ENCODE results near the gene MR1.

The MR1 gene

GRCh38 chr1:181086926-181087325, 53.1 kb downstream of the MR1 start:
- peaks cover 27% of the 10 kb centered on the region for H3K4me1 ChIP-seq (ENCODE audit: insufficient read depth, low read length, poor library complexity, severe bottlenecking)
- no peak overlapping the region for H2AFZ ChIP-seq (ENCODE audit: low read length)
- no peaks in the 10 kb centered on the region for H3K27me3 ChIP-seq (ENCODE audit: insufficient read depth, low read length, poor library complexity, severe bottlenecking)
- H4K20me1 ChIP-seq (ENCODE audit: insufficient read depth, low read length, poor library complexity, severe bottlenecking), result peaks cover 28% of the 10 kb centered on the region
- H3F3A ChIP-seq (ENCODE audit: low read depth), result no peaks in the 10 kb centered on the region
- no peaks in the 10 kb centered on the region for H3K9me3 ChIP-seq (ENCODE audit: insufficient read depth, low read depth, low read length)
- H3K4me3 ChIP-seq (ENCODE audit: low read length, poor library complexity, severe bottlenecking), result no peak overlapping the region
- H3K4me2 ChIP-seq (ENCODE audit: low read depth, low read length, poor library complexity, severe bottlenecking), result no peak overlapping the region
- no peaks in the 10 kb centered on the region for H3K9me2 ChIP-seq (replicated peaks; ENCODE audit: low read depth, low read length)
- no peak overlapping the region for H3K9ac ChIP-seq (ENCODE audit: low read depth, low read length, poor library complexity, severe bottlenecking)
- peaks cover 33% of the 10 kb centered on the region for H3K79me2 ChIP-seq (ENCODE audit: insufficient read depth, low read length)
- no peaks in the 10 kb centered on the region for H3K36me3 ChIP-seq (ENCODE audit: insufficient read depth, low read length)
- TF ChIP-seq CTCF (conservative IDR thresholded peaks at IDR 0.05; ENCODE audit: low read length), result no peak

GRCh38 chr1:181087400-181087901, 53.7 kb downstream of the MR1 start:
- Histone ChIP-seq H3K9ac (ENCODE audit: low read depth, low read length, poor library complexity, severe bottlenecking) (peak overlapping the region; percentile 44), H4K20me1 (ENCODE audit: insufficient read depth, low read length, poor library complexity, severe bottlenecking) (peaks cover 33% of the 10 kb centered on the region)

GRCh38 chr1:181088079-181089016, 54.6 kb downstream of the MR1 start, which contains the start of gene IER5:
Gene IER5, plus strand, starts transcription at chr1:181088700. Its CDS starts 203 bp downstream, at chr1:181088903.
- peaks cover 40% of the 10 kb centered on the region for H4K20me1 ChIP-seq (ENCODE audit: insufficient read depth, low read length, poor library complexity, severe bottlenecking)
- peak within 1 kb of the TSS; percentile 81 for H2AFZ ChIP-seq (ENCODE audit: low read length)
- no peaks in the 10 kb centered on the region for H3K36me3 ChIP-seq (ENCODE audit: insufficient read depth, low read length)
- no peaks in the 10 kb centered on the region for H3K9me3 ChIP-seq (ENCODE audit: insufficient read depth, low read depth, low read length)
- peak within 1 kb of the TSS; percentile 80 for H3K9ac ChIP-seq (ENCODE audit: low read depth, low read length, poor library complexity, severe bottlenecking)
- no peak for TF ChIP-seq EZH2phosphoT487 (IDR thresholded peaks at IDR 0.05; ENCODE audit: borderline replicate concordance)
- TF ChIP-seq CTCF (conservative IDR thresholded peaks at IDR 0.05; ENCODE audit: low read length), result no peak
- no peaks in the 10 kb centered on the region for H3K27me3 ChIP-seq (ENCODE audit: insufficient read depth, low read length, poor library complexity, severe bottlenecking)
- peak within 1 kb of the TSS; percentile 81 for H3K4me3 ChIP-seq (ENCODE audit: low read length, poor library complexity, severe bottlenecking)
- no peaks in the 10 kb centered on the region for H3F3A ChIP-seq (ENCODE audit: low read depth)
- H3K79me2 ChIP-seq (ENCODE audit: insufficient read depth, low read length), result peaks cover 47% of the 10 kb centered on the region
- no peaks in the 10 kb centered on the region for H3K9me2 ChIP-seq (replicated peaks; ENCODE audit: low read depth, low read length)
- peaks cover 38% of the 10 kb centered on the region for H3K4me1 ChIP-seq (ENCODE audit: insufficient read depth, low read length, poor library complexity, severe bottlenecking)
- peak within 1 kb of the TSS; percentile 97 for H3K4me2 ChIP-seq (ENCODE audit: low read depth, low read length, poor library complexity, severe bottlenecking)

More at GRCh38 chr1:181087400-181087901, 53.7 kb downstream of the MR1 start:
- Histone ChIP-seq H3F3A (ENCODE audit: low read depth) (no peaks in the 10 kb centered on the region), H3K9me2 (replicated peaks; ENCODE audit: low read depth, low read length) (no peaks in the 10 kb centered on the region), H3K36me3 (ENCODE audit: insufficient read depth, low read length) (no peaks in the 10 kb centered on the region), H3K27me3 (ENCODE audit: insufficient read depth, low read length, poor library complexity, severe bottlenecking) (no peaks in the 10 kb centered on the region), H3K9me3 (ENCODE audit: insufficient read depth, low read depth, low read length) (no peaks in the 10 kb centered on the region), H2AFZ (ENCODE audit: low read length) (no peak overlapping the region), H3K4me1 (ENCODE audit: insufficient read depth, low read length, poor library complexity, severe bottlenecking) (peaks cover 31% of the 10 kb centered on the region), H3K4me2 (ENCODE audit: low read depth, low read length, poor library complexity, severe bottlenecking) (peak overlapping the region; percentile 70), H3K79me2 (ENCODE audit: insufficient read depth, low read length) (peaks cover 38% of the 10 kb centered on the region), H3K4me3 (ENCODE audit: low read length, poor library complexity, severe bottlenecking) (peak overlapping the region; percentile 81)
- no peak for TF ChIP-seq EZH2phosphoT487 (IDR thresholded peaks at IDR 0.05; ENCODE audit: borderline replicate concordance)
- TF ChIP-seq CTCF (conservative IDR thresholded peaks at IDR 0.05; ENCODE audit: low read length), result no peak
